ENCODE results near the gene HAL.
"Not testable (repeated sequence)": the region's sequence is repeated elsewhere in the genome, so short reads cannot be mapped to it uniquely, and the experiment has no call there.

HAL gene

DNA sequence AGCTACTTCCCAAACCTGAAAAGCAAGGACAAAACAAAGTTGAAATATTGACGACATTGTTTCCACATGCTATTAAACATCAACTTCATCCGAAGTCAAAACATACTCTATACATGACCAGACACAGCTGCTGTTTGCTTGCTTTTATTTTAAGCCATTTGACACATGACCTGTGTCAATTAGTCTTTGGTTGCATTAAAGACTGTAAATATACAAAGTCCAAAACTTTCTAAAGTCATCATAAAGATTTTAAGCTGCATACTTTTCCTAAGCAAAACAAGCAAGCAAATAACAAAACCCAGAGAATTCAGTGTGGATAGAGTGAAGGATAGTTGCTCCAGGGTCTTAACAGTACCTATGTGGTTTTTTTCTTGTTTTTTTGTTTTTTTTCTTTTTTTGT is 21.8 kb downstream of the HAL start:
- no peak for DNase-seq

DNA sequence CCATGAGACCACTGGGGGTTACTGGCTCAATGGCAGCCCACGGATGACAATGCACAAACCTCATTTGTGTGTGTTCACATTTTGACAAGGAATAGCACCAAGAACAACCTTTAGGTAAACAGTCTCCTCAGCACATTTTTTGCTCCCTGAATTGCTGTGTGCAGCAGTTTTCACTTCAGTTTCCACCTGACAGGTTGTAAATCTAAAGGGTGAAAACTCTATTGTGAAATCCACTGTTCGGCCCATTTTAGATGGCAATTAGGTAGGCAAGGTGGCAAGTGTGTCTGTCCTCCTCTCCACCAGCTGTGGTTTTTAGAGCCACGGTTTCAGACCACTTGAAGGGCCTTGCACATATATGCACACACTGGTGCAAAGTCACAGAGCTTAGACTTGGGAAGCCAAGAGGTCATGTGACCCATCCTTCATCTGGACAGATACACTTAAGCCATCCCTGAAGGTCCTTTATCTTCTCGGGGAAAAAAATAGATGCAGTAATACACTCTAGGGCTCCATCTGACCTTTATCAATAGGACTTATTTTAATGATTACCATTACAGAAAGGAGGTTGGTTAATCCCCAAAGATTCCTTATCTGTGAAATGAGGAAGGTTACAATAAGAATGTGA is 23.2 kb downstream of the HAL start:
- DNase-seq = no peak

DNA sequence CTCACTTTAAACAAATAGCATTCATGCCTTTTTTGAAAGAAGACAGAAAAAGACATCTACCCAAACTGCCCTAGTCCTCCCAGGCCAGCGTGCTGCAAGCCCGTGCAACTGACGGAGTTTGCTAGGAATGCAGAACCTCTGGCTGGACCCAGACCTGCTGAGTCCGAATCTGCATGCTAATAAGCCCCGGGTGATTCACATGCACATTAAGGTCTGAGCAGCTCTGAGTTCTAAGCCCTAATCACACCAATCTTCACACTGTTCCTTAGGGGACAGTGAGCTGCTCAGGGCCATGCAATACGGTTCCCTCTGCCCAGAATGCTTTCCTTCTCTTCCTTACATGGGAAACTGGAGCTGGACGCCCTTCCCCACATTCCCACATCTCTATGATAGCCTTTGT is 25.2 kb downstream of the HAL start:
- no peak for DNase-seq

DNA sequence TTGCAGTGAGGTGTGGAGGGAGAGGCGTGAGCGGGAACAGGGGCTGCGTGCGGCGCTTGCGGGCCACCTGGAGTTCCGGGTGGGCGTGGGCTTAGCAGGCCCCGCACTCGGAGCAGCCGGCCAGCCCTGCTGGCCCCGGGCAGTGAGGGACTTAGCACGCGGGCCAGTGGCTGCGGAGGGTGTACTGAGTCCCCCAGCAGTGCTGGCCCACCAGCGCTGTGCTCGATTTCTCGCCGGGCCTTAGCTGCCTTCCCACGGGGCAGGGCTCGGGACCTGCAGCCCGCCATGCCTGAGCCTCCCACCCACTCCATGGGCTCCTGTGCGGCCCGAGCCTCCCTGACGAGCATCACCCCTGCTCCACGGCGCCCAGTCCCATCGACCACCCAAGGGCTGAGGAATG is 27.0 kb downstream of the HAL start:
- DNase-seq = not testable (repeated sequence)

DNA sequence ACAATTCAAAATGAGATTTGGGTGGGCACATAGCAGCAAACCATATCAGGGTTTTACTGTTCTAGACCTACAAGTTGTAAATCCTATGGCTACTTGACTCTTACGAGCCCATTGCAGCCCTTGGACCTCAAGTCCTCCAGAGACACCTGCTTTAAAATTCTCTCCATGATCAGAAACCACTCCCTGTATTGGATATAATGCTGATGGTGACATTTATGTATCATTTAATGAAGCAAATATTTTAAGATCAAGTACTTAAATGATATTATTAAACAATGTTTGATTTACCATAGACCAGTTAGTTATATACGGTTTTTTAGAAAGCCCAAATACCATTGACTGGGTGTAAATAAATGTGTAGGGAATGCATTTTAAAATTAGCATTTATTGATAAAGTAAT is 28.8 kb downstream of the HAL start:
- DNase-seq = no peak

DNA sequence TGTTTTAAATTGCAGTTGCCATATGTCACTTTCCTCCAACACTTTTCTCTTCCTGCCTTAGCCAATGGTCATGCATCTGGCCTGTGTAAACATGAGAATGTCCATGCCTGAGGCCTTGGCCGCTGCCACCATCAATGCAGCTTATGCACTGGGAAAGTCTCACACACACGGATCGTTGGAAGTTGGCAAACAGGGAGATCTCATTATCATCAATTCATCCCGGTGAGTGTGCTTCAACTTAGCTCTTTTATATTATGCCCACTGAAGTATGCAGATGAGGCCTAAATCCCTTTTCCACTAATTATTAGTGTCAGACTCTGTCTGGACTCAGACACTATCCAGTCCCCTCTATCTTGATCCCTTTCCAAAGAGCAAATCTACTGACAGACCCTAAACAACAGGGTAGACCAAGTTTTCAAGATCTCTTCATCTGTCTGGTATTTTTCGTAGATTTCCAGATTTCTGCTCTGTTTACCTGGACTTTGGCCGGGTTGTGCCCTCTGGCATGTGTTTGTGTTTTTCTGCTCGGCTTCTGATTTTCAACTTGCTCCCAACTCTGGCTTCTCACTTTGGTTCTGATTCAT is 29.8 kb downstream of the HAL start:
- no peak for DNase-seq

DNA sequence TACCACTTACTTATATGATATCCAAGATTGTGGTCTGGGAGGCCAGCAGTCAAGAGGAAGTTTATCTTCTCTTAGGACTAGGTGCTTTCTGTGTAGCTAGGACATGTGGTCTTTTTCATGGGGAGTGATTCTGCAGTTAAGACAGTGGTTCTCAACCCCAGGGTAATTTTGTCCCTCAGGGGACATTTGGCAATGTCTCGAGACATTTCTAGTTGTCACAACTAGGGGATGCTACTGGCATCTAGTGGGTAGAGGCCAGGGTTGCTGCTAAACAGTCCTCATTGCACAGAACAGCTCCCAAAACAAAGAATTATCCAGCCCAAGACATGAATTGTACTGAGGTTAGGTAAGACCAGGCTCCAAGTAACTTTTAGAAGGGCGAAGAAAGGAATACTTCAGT is 33.0 kb downstream of the HAL start:
- no peak for DNase-seq

DNA sequence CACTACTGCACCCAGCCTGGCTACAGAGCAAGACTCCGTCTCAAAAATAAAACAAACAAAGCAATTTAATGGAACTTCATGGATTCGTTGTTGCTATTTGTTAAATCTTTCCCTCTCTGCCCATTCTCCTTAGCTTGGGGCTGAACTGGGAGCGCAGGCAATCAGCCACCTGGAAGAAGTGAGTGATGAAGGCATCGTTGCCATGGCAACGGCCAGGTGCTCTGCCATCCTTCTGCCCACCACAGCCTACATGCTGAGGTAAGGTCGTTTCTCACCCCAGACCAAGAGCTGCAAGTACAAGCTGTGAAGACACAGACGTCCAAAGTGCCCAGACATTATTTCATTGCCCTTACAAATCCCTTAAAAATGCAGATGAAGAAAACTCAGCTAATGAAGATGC is 33.9 kb downstream of the HAL start:
- no peak for DNase-seq

DNA sequence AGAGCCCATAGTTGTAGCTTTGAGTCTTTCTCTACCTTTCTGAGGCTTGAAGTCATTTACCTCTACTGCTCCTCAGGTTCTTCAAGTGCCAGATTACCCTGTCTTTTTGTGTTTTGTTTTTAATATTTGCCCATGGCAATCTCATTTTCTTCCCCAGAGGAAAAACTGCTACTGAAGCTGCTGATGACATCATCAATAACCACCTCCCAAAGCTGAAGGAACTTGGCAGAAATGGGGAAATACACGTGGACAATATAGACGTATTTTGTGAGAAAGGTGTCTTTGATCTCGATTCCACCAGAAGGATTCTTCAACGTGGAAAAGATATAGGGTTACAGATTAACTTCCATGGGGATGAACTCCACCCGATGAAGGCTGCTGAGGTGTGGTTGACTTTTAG is 35.9 kb downstream of the HAL start:
- no peak for DNase-seq

DNA sequence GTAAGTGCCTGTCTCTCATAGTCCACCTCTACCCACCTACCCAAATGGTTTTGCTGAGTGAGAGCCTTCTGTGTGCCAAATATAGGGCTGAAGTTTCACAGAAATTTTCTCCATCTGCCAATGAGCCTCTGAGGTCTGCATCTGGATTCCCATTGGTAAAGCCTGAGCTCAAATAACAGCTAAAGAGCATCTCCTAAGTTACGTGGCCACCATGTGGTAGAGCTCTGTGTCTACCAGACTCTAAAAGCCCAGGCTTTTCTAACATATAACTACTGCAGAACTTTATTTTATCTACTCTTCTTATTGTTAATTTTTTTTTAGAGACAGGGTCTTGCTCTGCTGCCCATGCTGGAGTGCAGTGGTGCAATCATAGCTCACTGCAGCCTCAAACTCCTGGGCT is 37.0 kb downstream of the HAL start:
- no peak for DNase-seq

DNA sequence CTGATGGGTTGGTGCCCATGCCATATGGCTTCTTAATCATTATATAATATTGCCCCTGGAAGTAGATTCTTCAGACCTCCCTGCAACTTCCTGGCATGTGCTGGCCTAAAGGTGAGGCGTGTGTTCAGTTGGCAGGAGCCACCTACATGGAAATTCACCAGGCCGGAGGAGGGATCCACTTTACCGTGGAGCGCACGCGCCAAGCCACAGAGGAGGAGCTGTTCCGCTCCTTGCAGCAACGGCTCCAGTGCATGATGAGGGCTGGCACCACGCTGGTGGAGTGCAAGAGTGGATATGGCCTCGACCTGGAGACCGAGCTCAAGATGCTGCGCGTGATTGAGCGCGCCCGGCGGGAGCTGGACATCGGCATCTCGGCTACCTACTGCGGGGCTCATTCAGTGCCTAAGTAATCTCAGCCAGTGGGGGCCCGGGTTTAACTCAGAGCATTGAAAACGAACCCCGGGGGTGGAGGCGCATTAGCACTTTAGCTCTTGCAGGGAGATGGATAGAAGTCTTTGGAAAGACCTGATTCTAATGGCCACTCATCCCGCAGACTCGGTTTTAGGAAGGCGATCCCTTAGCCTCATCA is 39.5 kb downstream of the HAL start:
- DNase-seq = no peak

DNA sequence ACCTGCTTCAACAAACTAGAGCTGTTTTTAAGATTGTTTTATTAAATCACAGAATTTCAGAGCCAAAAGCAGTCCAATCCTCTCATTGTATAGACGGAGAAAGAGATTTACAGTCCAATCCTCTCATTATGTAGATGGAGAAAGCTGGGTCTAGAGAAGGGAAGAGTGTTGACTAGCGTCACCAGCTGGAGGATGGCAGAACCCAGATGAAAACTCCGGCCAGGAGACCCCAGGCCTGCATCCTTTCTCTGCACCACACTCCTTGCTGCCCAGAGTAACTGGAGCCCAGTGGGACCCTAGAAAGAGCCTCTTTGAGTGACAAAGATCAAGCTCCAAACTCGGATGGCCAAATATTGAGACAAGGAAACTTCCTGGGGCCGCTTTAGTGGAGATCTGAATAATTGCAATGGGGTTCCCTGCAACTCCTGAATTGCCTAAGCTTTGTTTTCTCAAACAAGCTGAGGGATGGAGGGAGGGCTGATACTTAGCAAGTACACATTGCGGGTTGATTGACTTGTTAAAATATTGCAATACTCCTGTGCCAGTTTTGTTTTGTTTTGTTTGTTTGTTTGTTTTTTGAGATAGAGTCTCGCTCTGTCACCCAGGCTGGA is 40.5 kb downstream of the HAL start:
- no peak for DNase-seq

DNA sequence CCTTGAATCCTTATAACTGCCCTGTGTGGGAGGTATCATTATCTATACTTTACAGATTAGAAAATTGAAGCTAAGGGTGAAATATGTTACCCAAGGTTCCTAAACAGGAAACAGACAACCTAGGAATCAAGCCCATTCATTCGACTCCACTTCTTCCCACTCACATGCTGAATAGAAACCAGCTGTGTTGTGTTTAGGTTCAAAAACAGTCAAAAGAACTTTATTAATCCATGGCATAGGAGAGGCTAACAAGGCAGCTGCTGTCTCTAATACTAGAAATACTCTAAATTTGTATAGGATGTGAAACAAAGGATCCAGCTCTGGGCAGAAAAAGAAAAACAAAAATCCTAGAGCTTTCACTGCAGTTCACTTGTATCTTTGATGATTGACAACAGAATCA is 43.1 kb downstream of the HAL start:
- DNase-seq = no peak

DNA sequence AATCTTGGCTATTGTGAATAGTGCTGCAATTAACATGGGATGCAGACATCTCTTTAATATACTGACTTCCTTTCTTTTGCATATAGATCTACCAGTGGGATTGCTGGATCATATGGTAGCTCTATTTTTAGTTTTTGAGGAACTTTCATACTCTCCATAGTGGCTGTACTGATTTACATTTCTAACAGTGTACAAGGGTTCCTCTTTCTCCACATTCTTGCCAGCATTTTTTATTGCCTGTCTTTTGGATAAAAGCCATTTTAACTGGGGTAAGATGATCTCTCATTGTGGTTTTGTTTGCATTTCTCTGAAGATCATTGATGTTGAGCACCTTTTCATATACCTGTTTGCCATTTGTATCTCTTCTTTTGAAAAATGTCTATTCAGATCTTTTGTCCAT is 44.6 kb downstream of the HAL start:
- no peak for DNase-seq

DNA sequence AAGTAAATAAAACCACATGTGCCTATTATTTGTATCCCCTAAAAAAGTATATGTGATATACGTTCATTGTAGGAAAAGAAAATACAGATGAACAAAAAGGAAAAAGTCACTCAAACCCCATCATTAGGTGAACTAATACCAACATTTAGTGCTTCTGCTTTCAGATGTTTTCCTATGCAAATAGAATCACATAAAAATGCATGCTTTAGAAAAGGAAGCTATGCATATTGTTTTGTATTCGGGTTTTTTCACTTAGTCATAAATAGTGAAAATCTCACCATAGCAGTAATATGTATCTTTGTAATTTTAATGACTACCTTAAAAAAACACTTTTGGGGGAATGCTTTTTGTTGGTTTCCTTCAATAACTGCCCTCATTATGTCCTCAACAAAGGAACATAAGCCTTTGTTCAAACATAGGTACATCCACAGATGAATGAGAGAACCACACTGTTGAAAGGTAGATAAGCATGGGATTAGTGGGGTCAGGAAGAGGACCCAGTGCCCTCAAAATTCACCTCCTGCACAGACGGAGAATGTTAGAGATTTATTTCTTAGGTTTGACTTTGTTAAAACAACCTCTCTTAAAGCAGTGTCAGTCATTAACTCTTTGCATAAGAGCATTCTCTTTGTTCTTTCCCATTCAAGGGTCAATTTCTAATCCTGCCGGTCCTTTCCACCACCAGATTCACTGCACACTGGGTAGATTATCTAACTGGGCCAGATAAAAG is 46.5 kb downstream of the HAL start:
- DNase-seq = no peak

DNA sequence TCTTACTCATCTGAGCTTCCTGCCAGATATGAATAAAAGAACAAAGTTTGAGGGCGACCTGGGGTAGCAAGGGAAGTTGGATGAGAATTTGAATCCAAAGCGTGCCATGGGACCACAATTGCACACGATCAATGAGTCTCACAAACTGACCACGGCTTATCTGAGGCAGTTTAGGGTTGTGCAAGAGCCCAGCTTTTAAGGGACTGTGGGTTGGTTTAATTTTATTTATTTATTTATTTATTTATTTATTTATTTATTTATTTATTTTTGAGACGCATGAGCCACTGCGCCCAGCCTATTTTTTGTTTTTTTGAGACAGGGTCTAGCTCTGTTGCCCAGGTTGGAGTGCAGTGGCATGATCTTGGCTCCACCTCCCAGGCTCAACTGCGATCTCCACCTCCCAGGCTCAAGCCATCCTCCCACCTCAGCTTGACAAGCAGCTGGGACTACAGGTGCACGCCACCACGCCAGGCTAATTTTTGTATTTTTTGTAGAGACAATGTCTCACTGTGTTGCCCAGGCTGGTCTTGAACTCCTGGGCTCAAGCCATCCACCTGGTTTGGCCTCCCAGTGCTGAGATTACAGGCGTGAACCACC is 51.9 kb downstream of the HAL start:
- no peak for DNase-seq

DNA sequence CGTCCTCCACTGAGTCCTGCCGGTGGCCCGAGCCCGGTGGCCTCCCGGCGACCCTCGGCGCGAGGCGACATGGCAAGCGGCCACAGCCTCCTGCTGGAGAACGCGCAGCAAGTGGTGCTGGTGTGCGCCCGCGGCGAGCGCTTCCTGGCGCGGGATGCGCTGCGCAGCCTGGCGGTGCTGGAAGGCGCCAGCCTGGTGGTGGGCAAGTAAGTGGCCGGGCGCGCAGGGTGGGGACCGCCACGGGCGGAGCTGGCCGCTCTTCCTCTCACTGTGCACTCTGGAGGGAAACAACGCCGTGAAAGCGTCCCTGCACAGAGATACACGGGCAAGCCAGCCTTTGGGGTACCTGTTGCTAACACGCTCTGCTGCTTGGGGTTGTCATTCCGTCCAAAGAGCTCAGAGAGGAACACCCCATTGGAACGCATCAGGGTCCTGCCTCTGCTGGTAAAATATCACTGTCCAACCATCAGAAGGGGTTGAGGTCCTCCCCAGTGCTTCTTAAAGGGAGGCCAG is 52.8 kb downstream of the HAL start, which contains the start of gene AMDHD1:
Gene AMDHD1, plus strand, starts transcription at position 2 of the 513 bp plus-strand sequence. Its CDS starts 68 bp downstream, at position 70.
- peak; percentile 76 to 84 for DNase-seq

DNA sequence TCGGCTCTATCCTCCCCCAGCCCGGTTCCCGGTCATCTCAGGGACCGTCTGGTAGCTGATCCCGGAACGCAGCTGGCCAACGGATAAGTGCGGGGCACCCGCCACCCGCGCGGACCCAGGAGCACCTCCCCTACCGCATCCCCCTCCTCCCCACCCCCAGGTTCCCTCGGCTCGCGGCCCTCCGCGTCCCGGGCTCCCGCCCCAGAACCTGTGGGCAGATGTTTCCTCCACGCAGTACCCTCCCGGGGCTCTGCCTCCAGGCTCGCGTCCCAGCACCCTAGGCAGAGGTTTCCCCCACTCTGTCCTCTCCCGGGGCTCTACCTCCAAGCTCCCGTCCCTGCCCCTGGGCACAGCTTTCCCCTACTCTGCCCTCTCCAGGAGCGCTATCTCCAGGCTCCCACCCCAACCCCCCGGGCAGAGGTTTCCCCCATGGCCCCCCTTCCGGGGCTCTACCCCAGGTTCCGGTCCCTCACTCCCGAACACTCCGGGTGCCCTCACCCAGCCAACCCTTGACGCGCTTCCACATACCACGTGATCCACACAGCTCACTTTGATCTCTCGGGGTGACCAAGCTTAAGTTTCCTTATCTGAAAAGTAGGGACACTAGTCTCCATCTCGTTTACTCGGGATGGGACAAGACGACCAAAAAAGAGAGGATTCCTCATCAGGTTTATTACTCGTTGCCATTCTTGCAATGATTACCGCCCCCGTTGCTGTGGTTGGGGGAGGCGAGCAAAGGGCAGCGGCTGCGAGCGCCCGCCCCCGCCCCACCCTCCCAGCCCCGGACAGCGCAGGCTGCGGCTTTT is 53.4 kb downstream of the HAL start, which contains the start of gene CCDC38:
Gene CCDC38, minus strand, starts transcription at position 91 of the 806 bp plus-strand sequence. CDS start 6,105 bp downstream, outside the sequence.
- peak; percentile 87 to 89 for DNase-seq

DNA sequence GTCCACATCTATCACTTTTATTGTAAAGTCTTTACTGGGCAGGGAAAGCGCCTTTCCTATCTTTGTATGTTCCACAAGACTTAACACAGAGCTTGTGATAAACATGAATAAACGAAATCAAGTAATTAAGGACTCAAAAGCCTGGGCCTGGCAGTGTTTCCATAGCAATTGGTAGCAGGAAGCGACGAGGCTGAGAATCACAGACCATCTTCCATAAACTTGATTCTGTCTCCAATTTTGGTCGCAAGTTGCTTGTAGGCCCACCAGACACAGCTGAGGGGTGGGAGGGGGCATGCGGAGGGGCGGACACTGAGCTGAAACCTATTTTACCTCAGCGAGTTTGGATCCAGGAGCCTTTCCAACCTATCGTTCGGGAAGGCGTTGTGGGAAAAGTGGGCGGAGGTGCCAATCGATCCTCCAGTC is 54.0 kb downstream of the HAL start:
- no peak for DNase-seq

DNA sequence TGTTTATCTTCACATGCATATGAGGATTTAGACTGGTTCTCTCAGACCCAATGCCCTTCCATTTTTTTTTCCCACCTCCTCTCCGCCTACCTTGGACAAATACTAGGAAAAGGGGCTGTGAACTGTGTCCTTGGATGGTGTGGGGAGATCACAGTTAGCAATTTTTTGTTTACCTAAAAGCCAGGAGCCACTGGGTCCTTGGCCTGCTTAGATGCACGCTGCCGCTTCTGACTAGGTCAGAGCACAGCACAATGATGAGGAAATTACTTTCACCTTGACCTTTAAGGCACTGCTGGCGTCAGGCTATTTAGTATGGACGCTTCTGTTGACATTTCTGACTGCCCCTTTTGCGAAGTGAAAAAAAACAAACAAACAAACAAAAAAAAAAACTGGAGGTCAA is 55.6 kb downstream of the HAL start:
- no peak for DNase-seq

Data from activated T-cell treated with anti-CD3 and anti-CD28 coated beads, Interleukin-2, amount 50 U/mL, for 48 hours (primary cell).